ENCODE results near the gene HSP90AA1.

DNA sequence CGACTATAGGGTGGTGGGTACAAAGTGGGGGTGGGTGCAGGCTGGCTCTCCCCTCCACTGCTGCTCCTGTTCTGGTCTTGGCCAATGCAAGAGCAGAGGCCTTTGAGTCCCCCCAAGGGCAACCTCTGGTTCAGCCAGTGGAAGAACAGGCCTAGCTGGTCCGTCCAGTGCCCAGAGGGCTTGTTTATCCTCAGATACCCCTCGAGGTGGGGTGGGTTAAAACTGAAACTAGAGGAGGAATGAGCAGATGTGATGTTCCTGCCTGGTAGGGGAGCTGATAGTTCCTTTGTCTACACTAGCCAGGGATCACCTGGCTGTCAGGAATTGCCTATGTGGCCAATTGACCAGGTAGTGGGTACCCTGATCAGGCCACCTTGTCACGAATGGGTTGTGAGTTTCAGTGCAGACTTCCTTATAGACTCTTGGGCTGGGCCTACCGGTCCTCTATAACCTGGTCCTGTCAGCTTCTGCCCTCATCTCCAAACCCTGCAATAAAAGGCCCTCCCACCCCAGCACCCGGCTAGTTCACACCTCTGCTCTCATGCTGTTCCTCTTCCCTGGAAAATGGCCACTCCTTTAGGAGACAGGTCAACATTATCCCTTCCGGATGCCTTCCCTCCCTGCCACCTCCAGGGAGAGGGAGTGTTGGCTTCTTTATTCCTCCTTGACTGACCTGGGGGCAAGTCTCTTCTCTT is 10.7 kb upstream of the HSP90AA1 start:
- TF ChIP-seq, protein P1, sequence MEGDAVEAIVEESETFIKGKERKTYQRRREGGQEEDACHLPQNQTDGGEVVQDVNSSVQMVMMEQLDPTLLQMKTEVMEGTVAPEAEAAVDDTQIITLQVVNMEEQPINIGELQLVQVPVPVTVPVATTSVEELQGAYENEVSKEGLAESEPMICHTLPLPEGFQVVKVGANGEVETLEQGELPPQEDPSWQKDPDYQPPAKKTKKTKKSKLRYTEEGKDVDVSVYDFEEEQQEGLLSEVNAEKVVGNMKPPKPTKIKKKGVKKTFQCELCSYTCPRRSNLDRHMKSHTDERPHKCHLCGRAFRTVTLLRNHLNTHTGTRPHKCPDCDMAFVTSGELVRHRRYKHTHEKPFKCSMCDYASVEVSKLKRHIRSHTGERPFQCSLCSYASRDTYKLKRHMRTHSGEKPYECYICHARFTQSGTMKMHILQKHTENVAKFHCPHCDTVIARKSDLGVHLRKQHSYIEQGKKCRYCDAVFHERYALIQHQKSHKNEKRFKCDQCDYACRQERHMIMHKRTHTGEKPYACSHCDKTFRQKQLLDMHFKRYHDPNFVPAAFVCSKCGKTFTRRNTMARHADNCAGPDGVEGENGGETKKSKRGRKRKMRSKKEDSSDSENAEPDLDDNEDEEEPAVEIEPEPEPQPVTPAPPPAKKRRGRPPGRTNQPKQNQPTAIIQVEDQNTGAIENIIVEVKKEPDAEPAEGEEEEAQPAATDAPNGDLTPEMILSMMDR (conservative IDR thresholded peaks at IDR 0.05) = no peak
- TF ChIP-seq EZH2 (IDR thresholded peaks at IDR 0.05; ENCODE audit: low read depth) = no peak
